ENCODE data around the gene MMEL1. TPM values are rescaled to one million over a fixed set of nuclear protein-coding genes. Genes with fewer than 3 reads are reported as not detected.

Gene MMEL1
- total RNA-seq, 1 donor from 2014 or later, result 4.0 TPM

- H3K4me3 Mint-ChIP-seq (ENCODE audit: unreplicated experiment), result no peak overlapping the region
- no peaks in the 10 kb centered on the region for H3K27me3 Mint-ChIP-seq (ENCODE audit: unreplicated experiment)
- no peak overlapping the region for H3K27ac Mint-ChIP-seq (ENCODE audit: unreplicated experiment)
- no peak for DNase-seq
- H3K36me3 Mint-ChIP-seq (ENCODE audit: unreplicated experiment), result peaks cover 6% of the 10 kb centered on the region
- no peaks in the 10 kb centered on the region for H3K4me1 Mint-ChIP-seq (ENCODE audit: low read depth, unreplicated experiment)
- no peak for TF ChIP-seq CTCF (IDR thresholded peaks at IDR 0.05; ENCODE audit: partially characterized antibody, unreplicated experiment)
- peaks cover 3% of the 10 kb centered on the region for H3K9me3 Mint-ChIP-seq (ENCODE audit: unreplicated experiment)
Measured at GRCh38 chr1:2604844-2605508, 27.8 kb downstream of the MMEL1 start.

- TF ChIP-seq CTCF (IDR thresholded peaks at IDR 0.05; ENCODE audit: partially characterized antibody, unreplicated experiment), result no peak
- peaks cover 3% of the 10 kb centered on the region for H3K9me3 Mint-ChIP-seq (ENCODE audit: unreplicated experiment)
- H3K4me3 Mint-ChIP-seq (ENCODE audit: unreplicated experiment), result no peak overlapping the region
- DNase-seq, result no peak
- no peaks in the 10 kb centered on the region for H3K27me3 Mint-ChIP-seq (ENCODE audit: unreplicated experiment)
- peaks cover 6% of the 10 kb centered on the region for H3K36me3 Mint-ChIP-seq (ENCODE audit: unreplicated experiment)
- H3K27ac Mint-ChIP-seq (ENCODE audit: unreplicated experiment), result no peak overlapping the region
- H3K4me1 Mint-ChIP-seq (ENCODE audit: low read depth, unreplicated experiment), result no peaks in the 10 kb centered on the region
Measured at GRCh38 chr1:2604156-2604843, 28.5 kb downstream of the MMEL1 start.

GRCh38 chr1:2603521-2604155 lies 29.2 kb downstream of the MMEL1 start:
- peaks cover 5% of the 10 kb centered on the region for H3K9me3 Mint-ChIP-seq (ENCODE audit: unreplicated experiment)
- H3K4me3 Mint-ChIP-seq (ENCODE audit: unreplicated experiment), result no peak overlapping the region
- H3K36me3 Mint-ChIP-seq (ENCODE audit: unreplicated experiment), result peaks cover 6% of the 10 kb centered on the region
- H3K27me3 Mint-ChIP-seq (ENCODE audit: unreplicated experiment), result no peaks in the 10 kb centered on the region
- no peak for TF ChIP-seq CTCF (IDR thresholded peaks at IDR 0.05; ENCODE audit: partially characterized antibody, unreplicated experiment)
- no peak for DNase-seq
- H3K27ac Mint-ChIP-seq (ENCODE audit: unreplicated experiment), result no peak overlapping the region
- H3K4me1 Mint-ChIP-seq (ENCODE audit: low read depth, unreplicated experiment), result no peaks in the 10 kb centered on the region

- Mint-ChIP-seq H3K9me3 (ENCODE audit: unreplicated experiment) (peaks cover 2% of the 10 kb centered on the region), H3K27me3 (ENCODE audit: unreplicated experiment) (no peaks in the 10 kb centered on the region), H3K4me3 (ENCODE audit: unreplicated experiment) (no peak overlapping the region), H3K36me3 (ENCODE audit: unreplicated experiment) (peaks cover 6% of the 10 kb centered on the region), H3K4me1 (ENCODE audit: low read depth, unreplicated experiment) (no peaks in the 10 kb centered on the region), H3K27ac (ENCODE audit: unreplicated experiment) (no peak overlapping the region)
- no peak for TF ChIP-seq CTCF (IDR thresholded peaks at IDR 0.05; ENCODE audit: partially characterized antibody, unreplicated experiment)
- DNase-seq, result no peak
Measured at GRCh38 chr1:2602866-2603520, 29.8 kb downstream of the MMEL1 start.

All from glutamatergic neuron (in vitro differentiated cells).